Loucy (cell line): ENCODE results near the gene CCDC6.
"Not testable (repeated sequence)": the region's sequence is repeated elsewhere in the genome, so short reads cannot be mapped to it uniquely, and the experiment has no call there.

Experiments used
- CTCF ChIP-seq: fragments of 200-600 bp; sonication (generic); conservative IDR thresholded peaks from 2 replicates; pipeline ENCODE4 v1.5.1; 2014; ENCODE audit warnings: mild to moderate bottlenecking, antibody characterized with exemption, low read length
- EZH2phosphoT487 ChIP-seq: fragments of 200-600 bp; IDR thresholded peaks from 2 replicates; pipeline ENCODE4 v1.6.1; 2018; ENCODE audit warnings: antibody characterized with exemption, mild to moderate bottlenecking, moderate library complexity, borderline replicate concordance

GRCh38 chr10:59744156-59744555 lies 162.2 kb downstream of the CCDC6 start:
- not testable (repeated sequence) for TF ChIP-seq CTCF, EZH2phosphoT487
